ENCODE data around the gene ZNF135. TPM values are rescaled to one million over a fixed set of nuclear protein-coding genes. Genes with fewer than 3 reads are reported as not detected.

Gene ZNF135
- total RNA-seq = 0.68 TPM

GRCh38 chr19:58059003-58059670 is at the start of gene ZNF135:
Gene ZNF135, plus strand, starts transcription at chr19:58059282. Its CDS starts 721 bp downstream, at chr19:58060003.
- peak; percentile 88 for ATAC-seq

- ATAC-seq = peak; percentile 33
Observed at GRCh38 chr19:58009301-58009665, 49.8 kb upstream of the ZNF135 start.

- ATAC-seq = peak; percentile 91
Observed at GRCh38 chr19:58009666-58010301, 49.3 kb upstream of the ZNF135 start.

GRCh38 chr19:58010507-58010906 is 48.6 kb upstream of the ZNF135 start:
- ATAC-seq = no peak

GRCh38 chr19:58014141-58014540 is 44.9 kb upstream of the ZNF135 start:
- no peak for ATAC-seq

GRCh38 chr19:58020129-58020528 is 39.0 kb upstream of the ZNF135 start:
- no peak for ATAC-seq

GRCh38 chr19:58021541-58022282 is 37.4 kb upstream of the ZNF135 start:
- ATAC-seq = peak; percentile 42

- no peak for ATAC-seq
Observed at GRCh38 chr19:58022283-58022660, 36.8 kb upstream of the ZNF135 start.

GRCh38 chr19:58024661-58025060 is 34.4 kb upstream of the ZNF135 start:
- ATAC-seq = no peak

- ATAC-seq = peak; percentile 68
Observed at GRCh38 chr19:58033741-58034476, 25.2 kb upstream of the ZNF135 start, which contains the start of gene ZSCAN1. Gene ZSCAN1, plus strand, starts transcription at chr19:58034025. Its CDS starts 3,812 bp downstream, at chr19:58037837.

GRCh38 chr19:58034477-58034793 is 24.6 kb upstream of the ZNF135 start:
- no peak for ATAC-seq

- no peak for ATAC-seq
Observed at GRCh38 chr19:58035863-58036262, 23.2 kb upstream of the ZNF135 start.

- ATAC-seq = no peak
Observed at GRCh38 chr19:58037927-58038687, 21.0 kb upstream of the ZNF135 start.

GRCh38 chr19:58038688-58039204 is 20.3 kb upstream of the ZNF135 start:
- no peak for ATAC-seq

- ATAC-seq = no peak
Observed at GRCh38 chr19:58040751-58041525, 18.1 kb upstream of the ZNF135 start.

- ATAC-seq = no peak
Observed at GRCh38 chr19:58042495-58043340, 16.4 kb upstream of the ZNF135 start.

GRCh38 chr19:58044391-58044790 is 14.7 kb upstream of the ZNF135 start:
- ATAC-seq = no peak

- ATAC-seq = no peak
Observed at GRCh38 chr19:58044886-58045285, 14.2 kb upstream of the ZNF135 start.

GRCh38 chr19:58045411-58046050 is 13.6 kb upstream of the ZNF135 start:
- ATAC-seq = no peak

- ATAC-seq = no peak
Observed at GRCh38 chr19:58046856-58047255, 12.2 kb upstream of the ZNF135 start.
